ENCODE results near the gene EXPH5.

GRCh38 chr11:108498816-108499408 is 94.7 kb downstream of the EXPH5 start:
- no peak for TF ChIP-seq EZH2phosphoT487 (IDR thresholded peaks at IDR 0.05; ENCODE audit: borderline replicate concordance, low read length)
- TF ChIP-seq EZH2 (IDR thresholded peaks at IDR 0.05; ENCODE audit: low read length, unreplicated experiment), result no peak
- TF ChIP-seq CTCF (conservative IDR thresholded peaks at IDR 0.05; ENCODE audit: low read depth, low read length), result no peak
